Stimulated activated CD4-positive, alpha-beta T cell treated with anti-CD3 and anti-CD28 coated beads, TNF-alpha, amount 100 ng/mL, for 48 hours (primary cell): Measurements from ENCODE around the gene TMEM182.

ENCODE experiments used
- DNase-seq, 3 donors: peaks; one replicate each; pipeline ENCODE4 v3.0.0-alpha.2; 2020; ENCODE audit warnings: low read depth in 3 of 3

TMEM182 gene

GRCh38 chr2:102761763-102762162, at the start of gene TMEM182:
Gene TMEM182, plus strand, starts transcription at chr2:102762031. Its CDS starts 187 bp downstream, at chr2:102762218.
- no peak for DNase-seq

- DNase-seq, result no peak
These were observed 44.4 kb upstream of the TMEM182 start for GRCh38 chr2:102717308-102718018.

GRCh38 chr2:102718387-102719316, 43.2 kb upstream of the TMEM182 start:
- DNase-seq, result no peak

- DNase-seq, result no peak
These were observed 37.8 kb upstream of the TMEM182 start for GRCh38 chr2:102724016-102724490.

GRCh38 chr2:102724553-102724952, 37.3 kb upstream of the TMEM182 start:
- DNase-seq, result no peak

GRCh38 chr2:102726128-102727087, 35.4 kb upstream of the TMEM182 start:
- DNase-seq, result no peak

GRCh38 chr2:102735416-102736109, 26.3 kb upstream of the TMEM182 start:
- DNase-seq, result no peak

GRCh38 chr2:102736110-102736409, 25.8 kb upstream of the TMEM182 start:
- DNase-seq, result no peak

GRCh38 chr2:102736410-102737409, 25.1 kb upstream of the TMEM182 start:
- DNase-seq, result peak; percentile 65 to 83 (median 69)

GRCh38 chr2:102737431-102737830, 24.4 kb upstream of the TMEM182 start:
- DNase-seq, result no peak

GRCh38 chr2:102743259-102743658, 18.6 kb upstream of the TMEM182 start:
- no peak for DNase-seq

GRCh38 chr2:102748107-102748506, 13.7 kb upstream of the TMEM182 start:
- no peak for DNase-seq

- no peak for DNase-seq
These were observed 11.9 kb upstream of the TMEM182 start for GRCh38 chr2:102749938-102750337.

GRCh38 chr2:102753563-102754159, 8.2 kb upstream of the TMEM182 start:
- peak in 1 of 3 donors; percentile 13 for DNase-seq

- no peak for DNase-seq
These were observed 7.2 kb upstream of the TMEM182 start for GRCh38 chr2:102754456-102755145.

- no peak for DNase-seq
These were observed 6.5 kb upstream of the TMEM182 start for GRCh38 chr2:102755284-102755683.

- DNase-seq, result no peak
These were observed 3.4 kb upstream of the TMEM182 start for GRCh38 chr2:102758439-102758838.

- no peak for DNase-seq
These were observed 2.3 kb downstream of the TMEM182 start for GRCh38 chr2:102764083-102764482.

- DNase-seq, result no peak
These were observed 3.2 kb downstream of the TMEM182 start for GRCh38 chr2:102765061-102765460.
